ENCODE data around the gene FAM163B.

GRCh38 chr9:133607976-133608375 lies 1.2 kb downstream of the FAM163B start:
- TF ChIP-seq EZH2 (IDR thresholded peaks at IDR 0.05; ENCODE audit: low read length): no peak
- TF ChIP-seq, protein P1, sequence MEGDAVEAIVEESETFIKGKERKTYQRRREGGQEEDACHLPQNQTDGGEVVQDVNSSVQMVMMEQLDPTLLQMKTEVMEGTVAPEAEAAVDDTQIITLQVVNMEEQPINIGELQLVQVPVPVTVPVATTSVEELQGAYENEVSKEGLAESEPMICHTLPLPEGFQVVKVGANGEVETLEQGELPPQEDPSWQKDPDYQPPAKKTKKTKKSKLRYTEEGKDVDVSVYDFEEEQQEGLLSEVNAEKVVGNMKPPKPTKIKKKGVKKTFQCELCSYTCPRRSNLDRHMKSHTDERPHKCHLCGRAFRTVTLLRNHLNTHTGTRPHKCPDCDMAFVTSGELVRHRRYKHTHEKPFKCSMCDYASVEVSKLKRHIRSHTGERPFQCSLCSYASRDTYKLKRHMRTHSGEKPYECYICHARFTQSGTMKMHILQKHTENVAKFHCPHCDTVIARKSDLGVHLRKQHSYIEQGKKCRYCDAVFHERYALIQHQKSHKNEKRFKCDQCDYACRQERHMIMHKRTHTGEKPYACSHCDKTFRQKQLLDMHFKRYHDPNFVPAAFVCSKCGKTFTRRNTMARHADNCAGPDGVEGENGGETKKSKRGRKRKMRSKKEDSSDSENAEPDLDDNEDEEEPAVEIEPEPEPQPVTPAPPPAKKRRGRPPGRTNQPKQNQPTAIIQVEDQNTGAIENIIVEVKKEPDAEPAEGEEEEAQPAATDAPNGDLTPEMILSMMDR (optimal IDR thresholded peaks at IDR 0.05 in 1 of 3, IDR thresholded peaks at IDR 0.05 in 1 of 3, conservative IDR thresholded peaks at IDR 0.05 in 1 of 3; ENCODE audit: extremely low read depth in 1 of 3, insufficient read depth in 2 of 3, low read length in 3 of 3): no peak

All from keratinocyte (primary cell).